WTC11 (cell line): Measurements from ENCODE around the gene STK25.

Experiments used
- ARID4B ChIP-seq: sonication (generic); formaldehyde crosslinking; IDR thresholded peaks from 2 replicates; pipeline ENCODE4 v1.8.0; 2023; ENCODE audit warnings: missing genetic modification reagents, mild to moderate bottlenecking, borderline replicate concordance
- ATF1 ChIP-seq: sonication (generic); formaldehyde crosslinking; IDR thresholded peaks from 2 replicates; pipeline ENCODE4 v1.8.1; 2023; ENCODE audit warnings: mild to moderate bottlenecking, moderate library complexity, missing genetic modification reagents
- CREB1 ChIP-seq: sonication (generic); formaldehyde crosslinking; IDR thresholded peaks from 2 replicates; pipeline ENCODE4 v1.8.0; 2023; ENCODE audit warnings: mild to moderate bottlenecking, missing genetic modification reagents
- CTCF ChIP-seq: fragments of 200-600 bp; IDR thresholded peaks from 2 replicates; pipeline ENCODE4 v1.8.0; 2022; ENCODE audit warnings: antibody characterized with exemption
- FOXK1 ChIP-seq: sonication (generic); formaldehyde crosslinking; IDR thresholded peaks from 2 replicates; pipeline ENCODE4 v1.8.0; 2022; ENCODE audit warnings: mild to moderate bottlenecking, moderate library complexity, missing genetic modification reagents
- IRF1 ChIP-seq: sonication (generic); formaldehyde crosslinking; IDR thresholded peaks from 2 replicates; pipeline ENCODE4 v1.8.0; 2023; ENCODE audit warnings: missing genetic modification reagents
- JUN ChIP-seq: sonication (generic); formaldehyde crosslinking; IDR thresholded peaks from 2 replicates; pipeline ENCODE4 v1.8.0; 2023; ENCODE audit warnings: mild to moderate bottlenecking, missing genetic modification reagents
- MAX ChIP-seq: sonication (generic); formaldehyde crosslinking; IDR thresholded peaks from 2 replicates; pipeline ENCODE4 v1.8.0; 2022; ENCODE audit warnings: mild to moderate bottlenecking, missing genetic modification reagents
- NFYB ChIP-seq: sonication (generic); formaldehyde crosslinking; conservative IDR thresholded peaks from 2 replicates; pipeline ENCODE4 v1.8.0; 2022; ENCODE audit warnings: low read depth, missing genetic modification reagents

- no peak for TF ChIP-seq CTCF
- no peak for TF ChIP-seq IRF1 (CRISPR knock-in tag)
- TF ChIP-seq NFYB: no peak
- no peak for TF ChIP-seq CREB1 (CRISPR knock-in tag)
- no peak for TF ChIP-seq ATF1
- TF ChIP-seq MAX (CRISPR knock-in tag): no peak
- TF ChIP-seq JUN (CRISPR knock-in tag): no peak
- no peak for TF ChIP-seq ARID4B (CRISPR knock-in tag)
- TF ChIP-seq FOXK1: no peak
These were observed 51.8 kb downstream of the STK25 start for GRCh38 chr2:241456546-241456945.
